Measurements from ENCODE around the gene C2orf68. TPM values are rescaled to one million over a fixed set of nuclear protein-coding genes. Genes with fewer than 3 reads are reported as not detected.

Gene C2orf68
- total and polyA plus RNA-seq, 2 of the 13 experiments (the other 11 are each of a cell fraction or from before 2014, with no cell fraction given): 47.1 to 77.4 TPM

DNA sequence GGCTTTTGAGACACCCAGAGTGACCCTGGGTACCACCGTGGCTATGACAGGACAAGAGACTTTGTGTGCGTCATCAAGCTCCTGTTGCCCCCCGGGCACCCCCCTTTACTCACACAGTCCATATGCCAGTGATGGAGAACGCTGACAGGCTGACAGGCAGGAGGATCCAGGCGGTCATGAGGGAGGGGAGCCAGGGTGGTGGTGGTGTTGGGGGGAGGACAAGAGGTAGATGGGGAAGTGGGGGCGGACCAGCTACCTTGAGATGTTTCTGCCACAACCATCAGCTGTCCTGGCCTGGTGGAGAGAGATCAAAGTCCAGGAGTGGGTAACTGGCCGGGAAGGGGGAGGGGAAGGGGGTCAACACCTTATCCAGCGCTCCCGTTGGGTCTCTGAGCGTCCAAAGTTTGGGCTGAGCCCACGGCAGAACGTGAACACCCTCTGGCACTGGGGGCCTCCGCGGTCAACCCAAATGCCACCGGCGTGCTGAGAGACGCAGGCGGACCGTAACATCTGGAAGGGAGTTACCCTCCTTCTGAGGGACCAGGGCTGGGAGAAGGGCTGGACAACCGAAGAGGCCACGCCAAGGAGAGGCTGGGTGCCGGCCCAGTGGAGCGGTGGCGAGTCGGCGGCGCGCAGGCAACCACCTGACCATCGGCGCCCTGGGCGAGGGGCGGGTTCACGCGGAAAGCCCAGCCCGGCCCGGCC lies 9.9 kb downstream of the C2orf68 start (continued):
- no peak; the same call in 1 of the 2 replicates for TF ChIP-seq BCL3 (CRISPR knock-in tag; IDR thresholded peaks at IDR 0.05)
- TF ChIP-seq SNRNP70 (IDR thresholded peaks at IDR 0.05; ENCODE audit: low read depth, low read length): no peak
- 0 out of 2 replicates have a peak, but pooled peaks have one; percentile 58 for TF ChIP-seq TOE1 (CRISPR knock-in tag; IDR thresholded peaks at IDR 0.05)
- no peak for TF ChIP-seq CHD4 (IDR thresholded peaks at IDR 0.05; ENCODE audit: borderline replicate concordance, low read length)
- TF ChIP-seq ZNF20 (CRISPR knock-in tag; IDR thresholded peaks at IDR 0.05): no peak
- no peak for TF ChIP-seq ATF6 (CRISPR knock-in tag; conservative IDR thresholded peaks at IDR 0.05)
- TF ChIP-seq ZNF331 (CRISPR knock-in tag; IDR thresholded peaks at IDR 0.05): peak; percentile 20
- no peak for TF ChIP-seq ARNT (IDR thresholded peaks at IDR 0.05)
- TF ChIP-seq KIAA2018 (CRISPR knock-in tag; IDR thresholded peaks at IDR 0.05; ENCODE audit: borderline replicate concordance): no peak
- no peak for TF ChIP-seq MNT (IDR thresholded peaks at IDR 0.05)
- TF ChIP-seq DPF2 (CRISPR knock-in tag; IDR thresholded peaks at IDR 0.05; ENCODE audit: borderline replicate concordance, low read depth): 0 out of 2 replicates have a peak, but pooled peaks have one; percentile 50
- TF ChIP-seq ARNTL (CRISPR knock-in tag; IDR thresholded peaks at IDR 0.05): no peak
- TF ChIP-seq ZNF547 (CRISPR knock-in tag; IDR thresholded peaks at IDR 0.05): no peak
- TF ChIP-seq NR3C1 (CRISPR knock-in tag; IDR thresholded peaks at IDR 0.05): no peak
- no peak for TF ChIP-seq ZNF367 (CRISPR knock-in tag; IDR thresholded peaks at IDR 0.05; ENCODE audit: borderline replicate concordance)
- TF ChIP-seq ZNF615 (CRISPR knock-in tag; IDR thresholded peaks at IDR 0.05; ENCODE audit: borderline replicate concordance): no peak
- TF ChIP-seq ZNF709 (CRISPR knock-in tag; IDR thresholded peaks at IDR 0.05): no peak
